HCT116 (cell line): ENCODE measurements around the gene PISD. TPM values are rescaled to one million over a fixed set of nuclear protein-coding genes. Genes with fewer than 3 reads are reported as not detected.
A peak's percentile ranks its signal among the peaks of the same experiment; 100 is the strongest.

Experiments used
- ATAC-seq: fragments of 200-7000 bp; cut with Tn5 transposase; 2 replicates; pipeline ENCODE4 v1.9.1; 2020; ENCODE audit warnings: mild to moderate bottlenecking, moderate library complexity
- BruUV-seq: library from RNA; stranded (reverse); fragments of 400-500 nt; replicated peaks from 2 replicates; lab custom pipeline; 2021; lab: Mats Ljungman, UMichigan
- CTCF ChIA-PET: fragments of 300-600 bp; sonication (Branson Sonifier 250); formaldehyde crosslinking; loops from one replicate; lab custom pipeline; 2021; ENCODE audit warnings: antibody characterized with exemption; lab: Charles Lee
- POLR2A ChIA-PET: fragments of 300-600, 350-600 bp; sonication (Branson Sonifier 250); formaldehyde crosslinking; loops from one replicate; lab custom pipeline; 2021; ENCODE audit warnings: antibody characterized with exemption; lab: Charles Lee
- RAD21 ChIA-PET, 2 experiments: fragments of 300-600 bp; sonication (Branson Sonifier 250); formaldehyde crosslinking; loops; one replicate each; lab custom pipeline; 2023; ENCODE audit warnings: low total read pairs in 2 of 2; ENCODE audit not compliant: uncharacterized antibody in 2 of 2, unreplicated experiment in 2 of 2, low non-redundant PET in 1 of 2; lab: Charles Lee
- DNase-seq: peaks from one replicate; pipeline ENCODE4 v3.0.0-alpha.2; 2010; ENCODE audit warnings: low read depth, low spot score
- H2AFZ ChIP-seq: fragments of 200-600 bp; shearing (Covaris generic), sonication (generic); 2 replicates; pipeline ENCODE4 v1.6.1; 2017; ENCODE audit warnings: low read depth, mixed run types, mixed read lengths, antibody characterized with exemption, low read length; ENCODE audit not compliant: poor library complexity, severe bottlenecking
- H3K27ac ChIP-seq: 2 replicates; pipeline ENCODE4 v1.5.1; 2012; ENCODE audit warnings: low read depth, low read length
- H3K27me3 ChIP-seq: fragments of 200-600 bp; sonication (generic); 2 replicates; pipeline ENCODE4 v1.6.1; 2016; ENCODE audit warnings: mixed run types, low read length, mixed read lengths; ENCODE audit not compliant: insufficient read depth
- H3K36me3 ChIP-seq, 2 experiments: fragments of 200-500 bp in 1 of 2; fragments of 200-600 bp in 1 of 2; sonication (Bioruptor generic) in 1 of 2; sonication (generic) in 1 of 2; 2 replicates each; pipeline versions ENCODE4 v1.5.1 to v1.6.1; 2014 to 2016; ENCODE audit warnings: low read length in 2 of 2, inconsistent platforms in 1 of 2, mixed read lengths in 1 of 2, mixed run types in 1 of 2; ENCODE audit not compliant: insufficient read depth in 2 of 2, control insufficient read depth in 1 of 2
- H3K4me1 ChIP-seq, 2 experiments: fragments of 200-600 bp in 1 of 2; sonication (generic) in 1 of 2; 2 replicates each; pipeline versions ENCODE4 v1.5.1 to v1.6.1; 2012 to 2017; ENCODE audit warnings: low read length in 2 of 2, inconsistent platforms in 1 of 2, mild to moderate bottlenecking in 1 of 2, mixed read lengths in 1 of 2, mixed run types in 1 of 2, moderate library complexity in 1 of 2; ENCODE audit not compliant: insufficient read depth in 2 of 2, control insufficient read depth in 1 of 2
- H3K4me2 ChIP-seq: fragments of 200-600 bp; sonication (generic); 2 replicates; pipeline ENCODE4 v1.6.1; 2017; ENCODE audit warnings: mixed run types, low read length, mixed read lengths
- H3K4me3 ChIP-seq, 2 experiments: fragments of 200-600 bp in 1 of 2; sonication (generic) in 1 of 2; replicated peaks in 1 of 2; 2 replicates each; pipeline ENCODE4 v1.5.1; 2011 to 2016; ENCODE audit warnings: low read length in 2 of 2, control low read depth in 1 of 2, low read depth in 1 of 2, mild to moderate bottlenecking in 1 of 2, mixed read lengths in 1 of 2, mixed run types in 1 of 2
- H3K79me2 ChIP-seq: fragments of 200-600 bp; sonication (generic); 2 replicates; pipeline ENCODE4 v1.6.1; 2017; ENCODE audit warnings: mild to moderate bottlenecking, mixed run types, low read length, moderate library complexity, mixed read lengths; ENCODE audit not compliant: insufficient read depth
- H3K9ac ChIP-seq: fragments of 200-600 bp; sonication (generic); 2 replicates; pipeline ENCODE4 v1.6.1; 2016; ENCODE audit warnings: low read length, mixed read lengths
- H3K9me2 ChIP-seq: fragments of 200-600 bp; sonication (generic), shearing (Covaris generic); 2 replicates; pipeline ENCODE4 v1.6.1; 2017; ENCODE audit warnings: mixed run types, mild to moderate bottlenecking, moderate library complexity; ENCODE audit not compliant: insufficient read depth
- H3K9me3 ChIP-seq, 2 experiments: fragments of 200-500 bp in 1 of 2; fragments of 200-600 bp in 1 of 2; sonication (Bioruptor generic) in 1 of 2; sonication (generic) in 1 of 2; 2 replicates each; pipeline ENCODE4 v1.6.1; 2014 to 2017; ENCODE audit warnings: low read length in 2 of 2, mixed read lengths in 2 of 2, inconsistent platforms in 1 of 2, low read depth in 1 of 2, mild to moderate bottlenecking in 1 of 2, mixed run types in 1 of 2, moderate library complexity in 1 of 2; ENCODE audit not compliant: control insufficient read depth in 1 of 2, insufficient read depth in 1 of 2
- H4K20me1 ChIP-seq: fragments of 200-600 bp; sonication (generic), shearing (Covaris generic); 2 replicates; pipeline ENCODE4 v1.6.1; 2017; ENCODE audit warnings: mixed run types, mild to moderate bottlenecking, moderate library complexity; ENCODE audit not compliant: insufficient read depth
- RAD21 ChIP-seq: IDR thresholded peaks from 2 replicates; pipeline ENCODE4 v1.6.1; 2012; ENCODE audit warnings: low read depth, mild to moderate bottlenecking
- SIN3A ChIP-seq: IDR thresholded peaks from 2 replicates; pipeline ENCODE4 v1.6.1; 2012; ENCODE audit warnings: low read depth
- intact Hi-C: fragments of 100-400 bp; cut with micrococcal nuclease; formaldehyde crosslinking; loops from 2 replicates; pipeline ENCODE4 v1.10.0; 2022
- total RNA-seq: library from RNA; stranded (reverse); gene quantifications from one replicate; pipeline ENCODE4 v1.2.1, GENCODE V29; 2021; ENCODE audit not compliant: unreplicated experiment

Gene PISD
- total RNA-seq, 1 experiment from 2014 or later = 47.1 TPM

DNA sequence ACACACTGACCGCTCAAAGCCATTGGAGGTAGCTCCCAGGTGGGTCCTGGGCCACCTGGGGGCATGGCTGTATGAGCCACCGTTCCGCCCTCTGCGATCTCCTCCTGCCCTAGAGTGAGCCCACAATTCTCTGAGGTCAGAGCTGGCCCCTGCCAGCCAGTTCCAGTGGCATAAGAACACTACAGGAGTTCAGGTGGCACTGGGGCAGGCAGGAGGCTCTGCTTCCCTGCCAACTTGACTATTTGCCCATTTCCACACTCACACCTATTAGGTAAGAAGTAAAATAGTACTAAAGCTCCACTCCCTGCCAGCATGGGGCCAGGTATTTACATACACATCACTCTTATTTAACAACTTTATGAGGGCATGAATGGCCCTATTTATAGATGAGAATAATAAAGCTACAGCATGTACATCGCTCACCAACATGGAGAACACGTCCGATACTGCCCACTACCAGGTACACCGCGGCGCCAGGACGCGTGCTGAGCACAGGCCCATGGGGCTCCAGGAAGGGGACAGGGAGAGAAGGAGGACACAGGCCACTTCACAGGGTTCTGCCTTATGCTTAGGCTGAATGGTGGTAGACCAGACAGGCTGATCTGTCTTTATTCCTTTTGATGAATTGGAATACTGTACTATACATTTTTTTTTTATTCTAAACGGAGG lies 26.2 kb downstream of the PISD start:
- DNase-seq (no peak), ATAC-seq (no peak)
- Histone ChIP-seq H4K20me1 (0 out of 2 replicates have a peak, but pooled peaks cover 6% of the 10 kb centered on the region), H3K4me2 (peak overlapping the region; percentile 50), H3K9me3 (no peaks in the 10 kb centered on the region), H3K4me3 (no peak overlapping the region), H3K4me1 (peaks cover 27 to 64% of the 10 kb centered on the region in 2 experiments), H3K9me2 (no peaks in the 10 kb centered on the region), H3K79me2 (peaks cover 86% of the 10 kb centered on the region), H3K27ac (peak overlapping the region; percentile 54), H3K27me3 (no peaks in the 10 kb centered on the region), H2AFZ (no peak overlapping the region), H3K36me3 (no peaks in the 10 kb centered on the region), H3K9ac (peak overlapping the region; percentile 40)
- BruUV-seq = no TSS peak
- intact Hi-C loops = loop anchor here (2.0 to 10.0 kb wide), 3 partner anchors 79 to 291 kb away; partner anchors contain the start of gene PATZ1
- ChIA-PET RAD21 (no interaction called here), CTCF (interaction anchor here (1.4 to 1.9 kb wide), 3 partner anchors 30 to 335 kb away, joined by 5 to 7 read pairs (median 5); no protein-coding TSS in a partner anchor), POLR2A (no interaction called here)
- TF ChIP-seq SIN3A = no peak

DNA sequence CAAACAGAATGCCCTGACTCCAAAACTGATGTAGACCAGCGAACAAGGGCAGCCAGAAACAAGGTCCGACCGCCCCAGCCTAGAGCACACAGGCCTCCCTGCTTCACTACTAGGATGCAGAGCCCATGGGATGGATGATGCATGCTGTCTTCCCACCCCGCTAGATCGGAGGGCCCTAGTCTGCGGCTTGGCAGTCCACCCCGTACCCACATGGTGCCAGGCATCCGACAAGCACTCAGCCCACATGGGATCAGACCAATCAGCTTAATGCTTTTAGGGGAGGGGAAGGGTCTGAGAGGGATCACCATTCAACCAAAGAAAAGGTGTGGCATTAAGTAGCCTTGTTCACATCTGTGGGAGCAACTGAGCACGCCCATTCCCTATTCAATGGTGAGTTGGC lies 30.6 kb downstream of the PISD start:
- no peak for TF ChIP-seq RAD21
- DNase-seq (no peak), ATAC-seq (no peak)
- no peaks in the 10 kb centered on the region for H3K9me2 ChIP-seq
- intact Hi-C loops = loop anchor here (5.0 to 10.0 kb wide), 2 partner anchors 144 to 287 kb away; partner anchors contain the start of genes EIF4ENIF1 and PATZ1
- H3K9ac ChIP-seq = peak overlapping the region; percentile 95
- peaks cover 29 to 60% of the 10 kb centered on the region in 2 experiments for H3K4me1 ChIP-seq
- H3K9me3 ChIP-seq = no peaks in the 10 kb centered on the region
- peak overlapping the region; percentile 70 for H3K27ac ChIP-seq
- H3K27me3 ChIP-seq = no peaks in the 10 kb centered on the region
- ChIA-PET CTCF (interaction anchor here (0.6 to 2.4 kb wide), 4 partner anchors 75 to 440 kb away, joined by 3 to 11 read pairs (median 6); no protein-coding TSS in a partner anchor), RAD21 (no interaction called here), POLR2A (interaction anchor here (1.1 to 1.8 kb wide), 4 partner anchors 15 to 339 kb away, joined by 3 to 8 read pairs (median 4); partner anchors contain the start of gene PISD)
- no peak overlapping the region for H2AFZ ChIP-seq
- peaks cover 95% of the 10 kb centered on the region for H3K79me2 ChIP-seq
- peak overlapping the region; percentile 95 for H3K4me2 ChIP-seq
- peak overlapping the region in 1 of 2 experiments; percentile 88; a peak in 2 of 4 replicates for H3K4me3 ChIP-seq
- peaks cover 0 to 15% of the 10 kb centered on the region in 2 experiments; a peak in 1 of 4 replicates for H3K36me3 ChIP-seq
- H4K20me1 ChIP-seq = 0 out of 2 replicates have a peak, but pooled peaks cover 6% of the 10 kb centered on the region
- no TSS peak for BruUV-seq
